Loucy (cell line): ENCODE results near the gene CTNND2.

ENCODE experiments used
- H2AFZ ChIP-seq: fragments of 200-600 bp; sonication (generic); 2 replicates; pipeline ENCODE4 v1.6.0; 2016; ENCODE audit warnings: antibody characterized with exemption, mild to moderate bottlenecking, low read length, moderate library complexity
- H3F3A ChIP-seq: fragments of 200-600 bp; 2 replicates; pipeline ENCODE4 v1.6.0; 2016; ENCODE audit warnings: antibody characterized with exemption, low read depth, mild to moderate bottlenecking
- H3K27me3 ChIP-seq: fragments of 200-600 bp; sonication (generic); 2 replicates; pipeline ENCODE4 v1.6.1; 2014; ENCODE audit warnings: low read length, mild to moderate bottlenecking; ENCODE audit not compliant: insufficient read depth, poor library complexity, severe bottlenecking
- H3K36me3 ChIP-seq: fragments of 200-600 bp; sonication (generic); 2 replicates; pipeline ENCODE4 v1.6.1; 2016; ENCODE audit warnings: low read length; ENCODE audit not compliant: insufficient read depth
- H3K4me1 ChIP-seq: fragments of 200-600 bp; sonication (generic); 2 replicates; pipeline ENCODE4 v1.5.1; 2014; ENCODE audit warnings: low read length, mild to moderate bottlenecking; ENCODE audit not compliant: insufficient read depth, poor library complexity, severe bottlenecking
- H3K4me2 ChIP-seq: fragments of 200-600 bp; sonication (generic); 2 replicates; pipeline ENCODE4 v1.6.0; 2014; ENCODE audit warnings: antibody characterized with exemption, low read length, low read depth, mild to moderate bottlenecking; ENCODE audit not compliant: poor library complexity, severe bottlenecking
- H3K4me3 ChIP-seq: fragments of 200-600 bp; sonication (generic); 2 replicates; pipeline ENCODE4 v1.5.1; 2014; ENCODE audit warnings: low read length, mild to moderate bottlenecking, mixed read lengths; ENCODE audit not compliant: poor library complexity, severe bottlenecking
- H3K79me2 ChIP-seq: fragments of 200-600 bp; sonication (generic); 2 replicates; pipeline ENCODE4 v1.6.1; 2014; ENCODE audit warnings: low read length; ENCODE audit not compliant: insufficient read depth
- H3K9ac ChIP-seq: fragments of 200-600 bp; sonication (generic); 2 replicates; pipeline ENCODE4 v1.6.0; 2014; ENCODE audit warnings: mild to moderate bottlenecking, low read depth, low read length, moderate library complexity; ENCODE audit not compliant: poor library complexity, severe bottlenecking
- H3K9me2 ChIP-seq: fragments of 200-600 bp; sonication (generic); replicated peaks from 2 replicates; pipeline ENCODE4 v1.6.1; 2016; ENCODE audit warnings: low read depth, low read length, mixed read lengths
- H3K9me3 ChIP-seq: fragments of 200-600 bp; sonication (generic); 2 replicates; pipeline ENCODE4 v1.6.1; 2014; ENCODE audit warnings: mild to moderate bottlenecking, antibody characterized with exemption, low read length, low read depth; ENCODE audit not compliant: insufficient read depth
- H4K20me1 ChIP-seq: fragments of 200-600 bp; sonication (generic); 2 replicates; pipeline ENCODE4 v1.6.0; 2014; ENCODE audit warnings: antibody characterized with exemption, low read length, mild to moderate bottlenecking; ENCODE audit not compliant: insufficient read depth, poor library complexity, severe bottlenecking
- EZH2phosphoT487 ChIP-seq: fragments of 200-600 bp; IDR thresholded peaks from 2 replicates; pipeline ENCODE4 v1.6.1; 2018; ENCODE audit warnings: antibody characterized with exemption, mild to moderate bottlenecking, moderate library complexity, borderline replicate concordance
- TF ChIP-seq, protein P1 (sequence below): fragments of 200-600 bp; sonication (generic); conservative IDR thresholded peaks from 2 replicates; pipeline ENCODE4 v1.5.1; 2014; ENCODE audit warnings: mild to moderate bottlenecking, antibody characterized with exemption, low read length

The CTNND2 gene

DNA sequence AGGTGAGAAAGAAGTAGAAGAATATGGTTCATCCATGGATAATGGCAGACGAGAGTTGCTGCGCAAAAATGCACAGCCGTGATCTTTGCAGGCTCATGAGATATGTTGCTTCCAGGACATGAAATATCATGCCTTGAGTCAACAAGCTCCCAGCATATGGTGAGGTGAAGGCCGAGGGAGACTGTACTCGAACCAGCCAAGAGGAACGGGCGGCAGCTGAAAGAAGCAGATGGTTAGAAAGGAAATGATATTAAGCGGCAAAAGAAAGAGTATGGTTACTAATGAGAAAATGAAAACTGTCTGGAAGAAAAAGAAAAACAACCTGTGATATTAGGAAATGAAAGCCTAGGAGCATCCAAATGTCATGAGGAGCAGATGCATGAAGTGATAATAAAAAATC lies 798.5 kb downstream of the CTNND2 start:
- Histone ChIP-seq H3K9me3 (no peaks in the 10 kb centered on the region), H3K9me2 (no peaks in the 10 kb centered on the region), H3K36me3 (no peaks in the 10 kb centered on the region), H3K4me3 (no peak overlapping the region), H3K4me1 (peaks cover 11% of the 10 kb centered on the region), H2AFZ (no peak overlapping the region), H3K27me3 (no peaks in the 10 kb centered on the region), H3F3A (no peaks in the 10 kb centered on the region), H4K20me1 (no peaks in the 10 kb centered on the region), H3K4me2 (no peak overlapping the region), H3K79me2 (no peaks in the 10 kb centered on the region), H3K9ac (no peak overlapping the region)
- TF ChIP-seq, protein P1, sequence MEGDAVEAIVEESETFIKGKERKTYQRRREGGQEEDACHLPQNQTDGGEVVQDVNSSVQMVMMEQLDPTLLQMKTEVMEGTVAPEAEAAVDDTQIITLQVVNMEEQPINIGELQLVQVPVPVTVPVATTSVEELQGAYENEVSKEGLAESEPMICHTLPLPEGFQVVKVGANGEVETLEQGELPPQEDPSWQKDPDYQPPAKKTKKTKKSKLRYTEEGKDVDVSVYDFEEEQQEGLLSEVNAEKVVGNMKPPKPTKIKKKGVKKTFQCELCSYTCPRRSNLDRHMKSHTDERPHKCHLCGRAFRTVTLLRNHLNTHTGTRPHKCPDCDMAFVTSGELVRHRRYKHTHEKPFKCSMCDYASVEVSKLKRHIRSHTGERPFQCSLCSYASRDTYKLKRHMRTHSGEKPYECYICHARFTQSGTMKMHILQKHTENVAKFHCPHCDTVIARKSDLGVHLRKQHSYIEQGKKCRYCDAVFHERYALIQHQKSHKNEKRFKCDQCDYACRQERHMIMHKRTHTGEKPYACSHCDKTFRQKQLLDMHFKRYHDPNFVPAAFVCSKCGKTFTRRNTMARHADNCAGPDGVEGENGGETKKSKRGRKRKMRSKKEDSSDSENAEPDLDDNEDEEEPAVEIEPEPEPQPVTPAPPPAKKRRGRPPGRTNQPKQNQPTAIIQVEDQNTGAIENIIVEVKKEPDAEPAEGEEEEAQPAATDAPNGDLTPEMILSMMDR = no peak
- TF ChIP-seq EZH2phosphoT487 = no peak

DNA sequence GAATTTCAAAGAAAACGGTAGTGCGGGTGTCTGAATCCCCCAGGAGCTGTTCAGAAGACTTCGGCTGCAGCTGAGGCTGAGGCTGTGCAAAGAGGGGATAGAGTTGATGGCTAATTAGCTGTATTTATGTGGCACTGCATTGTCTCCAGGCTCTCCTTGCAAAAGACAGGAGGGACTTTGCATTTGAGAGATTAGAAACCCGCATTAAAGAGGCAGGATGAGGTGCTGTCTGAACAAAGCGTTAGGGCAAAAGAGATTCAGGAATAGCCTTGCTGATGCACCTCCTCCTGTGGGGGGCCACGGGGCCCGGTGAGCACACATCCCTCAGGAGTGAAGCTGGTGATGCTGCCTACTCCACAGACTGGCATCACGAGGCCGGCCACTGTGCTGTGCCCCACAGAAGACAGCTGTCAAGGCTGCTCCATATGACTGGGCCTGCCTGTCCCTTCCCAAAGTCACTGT lies 799.6 kb downstream of the CTNND2 start:
- TF ChIP-seq, protein P1 = no peak
- TF ChIP-seq EZH2phosphoT487 = no peak
- no peak overlapping the region for H3K9ac ChIP-seq
- H3K4me3 ChIP-seq = no peak overlapping the region
- H3K4me1 ChIP-seq = peaks cover 18% of the 10 kb centered on the region
- no peaks in the 10 kb centered on the region for H4K20me1 ChIP-seq
- H2AFZ ChIP-seq = no peak overlapping the region
- no peaks in the 10 kb centered on the region for H3F3A ChIP-seq
- no peaks in the 10 kb centered on the region for H3K27me3 ChIP-seq
- no peak overlapping the region for H3K4me2 ChIP-seq
- no peaks in the 10 kb centered on the region for H3K9me3 ChIP-seq
- H3K36me3 ChIP-seq = no peaks in the 10 kb centered on the region
- no peaks in the 10 kb centered on the region for H3K79me2 ChIP-seq
- H3K9me2 ChIP-seq = no peaks in the 10 kb centered on the region

DNA sequence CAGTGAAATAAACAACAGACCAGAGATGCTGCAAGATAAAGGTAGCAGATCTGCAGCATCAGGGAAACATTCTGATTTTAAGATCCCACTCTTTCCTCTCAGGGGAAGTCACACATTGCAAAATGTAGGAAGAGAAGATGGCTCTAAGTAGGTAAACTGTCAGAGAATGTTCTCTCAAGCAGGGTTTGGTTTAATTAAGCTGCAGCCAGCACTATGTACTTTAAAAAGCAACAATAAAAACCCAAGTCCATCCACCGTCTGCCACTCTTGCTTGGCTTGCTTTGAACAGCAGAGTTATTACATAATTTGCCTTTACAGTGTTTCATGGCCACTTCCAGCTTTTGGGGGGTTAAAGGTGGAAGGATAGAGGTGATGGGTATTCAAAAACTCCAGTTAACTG lies 800.0 kb downstream of the CTNND2 start:
- Histone ChIP-seq H3K9me3 (no peaks in the 10 kb centered on the region), H2AFZ (no peak overlapping the region), H3K27me3 (no peaks in the 10 kb centered on the region), H3K4me1 (peaks cover 18% of the 10 kb centered on the region), H3K9me2 (no peaks in the 10 kb centered on the region), H3K36me3 (no peaks in the 10 kb centered on the region), H3K9ac (no peak overlapping the region), H4K20me1 (no peaks in the 10 kb centered on the region), H3F3A (no peaks in the 10 kb centered on the region), H3K4me2 (no peak overlapping the region), H3K4me3 (no peak overlapping the region), H3K79me2 (no peaks in the 10 kb centered on the region)
- TF ChIP-seq, protein P1 = no peak
- TF ChIP-seq EZH2phosphoT487 = no peak
